HL-60 (cell line): ENCODE results near the gene NCBP3.

Experiments
- DNase-seq, 2 experiments: peaks; one replicate each; pipeline ENCODE4 v3.0.0-alpha.2; 2010 to 2020; ENCODE audit warnings: low read depth in 1 of 2, low spot score in 1 of 2
- H3K27ac ChIP-seq: fragments of 250-450 bp; sonication (Bioruptor Pico); replicated peaks from 2 replicates; pipeline ENCODE4 v1.5.1; 2020; ENCODE audit warnings: mild to moderate bottlenecking, moderate library complexity
- H3K27me3 ChIP-seq: fragments of 250-450 bp; sonication (Bioruptor Pico); 2 replicates; pipeline ENCODE4 v1.5.1; 2021; ENCODE audit warnings: mild to moderate bottlenecking, moderate library complexity; ENCODE audit not compliant: insufficient read depth, poor library complexity, severe bottlenecking
- H3K4me3 ChIP-seq: replicated peaks from 2 replicates; pipeline ENCODE4 v1.5.1; 2011; ENCODE audit warnings: mild to moderate bottlenecking, control low read depth, low read length; ENCODE audit not compliant: insufficient read depth
- GABPA ChIP-seq: IDR thresholded peaks from 2 replicates; pipeline ENCODE4 v1.6.1; 2012; ENCODE audit warnings: low read depth
- POLR2AphosphoS5 ChIP-seq: IDR thresholded peaks from 2 replicates; pipeline ENCODE4 v1.6.1; 2012; ENCODE audit warnings: low read depth
- SPI1 ChIP-seq: IDR thresholded peaks from 2 replicates; pipeline ENCODE4 v1.6.1; 2012; ENCODE audit warnings: low read depth, mild to moderate bottlenecking, borderline replicate concordance
- TF ChIP-seq, protein P1 (sequence below): IDR thresholded peaks from 2 replicates; pipeline ENCODE4 v1.6.1; 2012; ENCODE audit warnings: low read depth; ENCODE audit not compliant: insufficient replicate concordance
- TF ChIP-seq, protein P2 (sequence below): IDR thresholded peaks from one replicate; pipeline ENCODE4 v1.5.1; 2011; ENCODE audit warnings: low read length, control low read depth, inconsistent platforms; ENCODE audit not compliant: insufficient read depth

Gene NCBP3

DNA sequence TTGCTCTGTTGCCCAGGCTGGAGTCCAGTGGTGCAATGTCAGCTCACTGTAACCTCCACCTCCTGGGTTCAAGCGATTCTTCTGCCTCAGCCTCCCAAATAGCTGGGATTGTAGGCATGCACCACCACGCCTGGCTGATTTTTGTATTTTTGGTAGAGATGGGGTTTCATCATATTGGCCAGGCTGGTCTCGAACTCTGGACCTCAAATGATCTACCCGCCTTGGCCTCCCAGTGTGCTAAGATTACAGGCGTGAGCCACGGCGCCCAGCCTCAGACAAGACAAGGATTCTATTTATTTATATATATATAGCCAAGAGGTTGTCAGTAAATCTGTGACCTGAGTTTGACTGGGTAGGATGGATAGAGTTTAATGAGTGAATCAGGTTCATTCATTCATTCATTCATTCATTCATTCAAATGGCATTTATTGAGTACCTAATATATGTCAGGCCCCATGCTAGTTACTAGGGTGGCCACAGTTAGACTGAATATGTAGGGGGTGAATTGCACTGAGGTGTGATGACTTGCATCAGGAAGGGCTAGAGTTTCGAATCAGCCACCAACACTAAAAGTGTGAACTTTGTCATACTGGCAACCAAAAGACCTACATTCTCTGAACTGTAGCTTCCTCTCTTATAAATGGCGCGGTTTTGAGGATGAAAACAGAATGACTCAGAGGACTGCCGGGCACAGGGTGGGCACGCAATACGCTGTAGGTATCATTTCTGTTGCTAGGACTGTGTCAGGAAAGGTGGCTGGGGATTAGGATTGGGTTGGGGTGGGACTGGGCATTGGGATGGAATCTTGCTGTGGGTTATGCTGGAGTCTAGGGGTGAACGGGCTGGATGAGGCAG, 82.9 kb downstream of the NCBP3 start:
- no peak overlapping the region for H3K27ac ChIP-seq
- TF ChIP-seq SPI1 (no peak), POLR2AphosphoS5 (no peak)
- TF ChIP-seq, protein P1, sequence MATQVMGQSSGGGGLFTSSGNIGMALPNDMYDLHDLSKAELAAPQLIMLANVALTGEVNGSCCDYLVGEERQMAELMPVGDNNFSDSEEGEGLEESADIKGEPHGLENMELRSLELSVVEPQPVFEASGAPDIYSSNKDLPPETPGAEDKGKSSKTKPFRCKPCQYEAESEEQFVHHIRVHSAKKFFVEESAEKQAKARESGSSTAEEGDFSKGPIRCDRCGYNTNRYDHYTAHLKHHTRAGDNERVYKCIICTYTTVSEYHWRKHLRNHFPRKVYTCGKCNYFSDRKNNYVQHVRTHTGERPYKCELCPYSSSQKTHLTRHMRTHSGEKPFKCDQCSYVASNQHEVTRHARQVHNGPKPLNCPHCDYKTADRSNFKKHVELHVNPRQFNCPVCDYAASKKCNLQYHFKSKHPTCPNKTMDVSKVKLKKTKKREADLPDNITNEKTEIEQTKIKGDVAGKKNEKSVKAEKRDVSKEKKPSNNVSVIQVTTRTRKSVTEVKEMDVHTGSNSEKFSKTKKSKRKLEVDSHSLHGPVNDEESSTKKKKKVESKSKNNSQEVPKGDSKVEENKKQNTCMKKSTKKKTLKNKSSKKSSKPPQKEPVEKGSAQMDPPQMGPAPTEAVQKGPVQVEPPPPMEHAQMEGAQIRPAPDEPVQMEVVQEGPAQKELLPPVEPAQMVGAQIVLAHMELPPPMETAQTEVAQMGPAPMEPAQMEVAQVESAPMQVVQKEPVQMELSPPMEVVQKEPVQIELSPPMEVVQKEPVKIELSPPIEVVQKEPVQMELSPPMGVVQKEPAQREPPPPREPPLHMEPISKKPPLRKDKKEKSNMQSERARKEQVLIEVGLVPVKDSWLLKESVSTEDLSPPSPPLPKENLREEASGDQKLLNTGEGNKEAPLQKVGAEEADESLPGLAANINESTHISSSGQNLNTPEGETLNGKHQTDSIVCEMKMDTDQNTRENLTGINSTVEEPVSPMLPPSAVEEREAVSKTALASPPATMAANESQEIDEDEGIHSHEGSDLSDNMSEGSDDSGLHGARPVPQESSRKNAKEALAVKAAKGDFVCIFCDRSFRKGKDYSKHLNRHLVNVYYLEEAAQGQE = no peak
- no peak overlapping the region for H3K4me3 ChIP-seq
- DNase-seq = no peak
- H3K27me3 ChIP-seq = no peaks in the 10 kb centered on the region

GRCh38 chr17:3761918-3762380, 84.1 kb downstream of the NCBP3 start:
- H3K27ac ChIP-seq = no peak overlapping the region
- H3K27me3 ChIP-seq = no peaks in the 10 kb centered on the region
- no peak overlapping the region for H3K4me3 ChIP-seq
- TF ChIP-seq SPI1 (no peak), POLR2AphosphoS5 (no peak), GABPA (no peak)
- TF ChIP-seq, protein P1 = no peak
- TF ChIP-seq, protein P2, sequence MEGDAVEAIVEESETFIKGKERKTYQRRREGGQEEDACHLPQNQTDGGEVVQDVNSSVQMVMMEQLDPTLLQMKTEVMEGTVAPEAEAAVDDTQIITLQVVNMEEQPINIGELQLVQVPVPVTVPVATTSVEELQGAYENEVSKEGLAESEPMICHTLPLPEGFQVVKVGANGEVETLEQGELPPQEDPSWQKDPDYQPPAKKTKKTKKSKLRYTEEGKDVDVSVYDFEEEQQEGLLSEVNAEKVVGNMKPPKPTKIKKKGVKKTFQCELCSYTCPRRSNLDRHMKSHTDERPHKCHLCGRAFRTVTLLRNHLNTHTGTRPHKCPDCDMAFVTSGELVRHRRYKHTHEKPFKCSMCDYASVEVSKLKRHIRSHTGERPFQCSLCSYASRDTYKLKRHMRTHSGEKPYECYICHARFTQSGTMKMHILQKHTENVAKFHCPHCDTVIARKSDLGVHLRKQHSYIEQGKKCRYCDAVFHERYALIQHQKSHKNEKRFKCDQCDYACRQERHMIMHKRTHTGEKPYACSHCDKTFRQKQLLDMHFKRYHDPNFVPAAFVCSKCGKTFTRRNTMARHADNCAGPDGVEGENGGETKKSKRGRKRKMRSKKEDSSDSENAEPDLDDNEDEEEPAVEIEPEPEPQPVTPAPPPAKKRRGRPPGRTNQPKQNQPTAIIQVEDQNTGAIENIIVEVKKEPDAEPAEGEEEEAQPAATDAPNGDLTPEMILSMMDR = no peak
- DNase-seq = no peak

DNA sequence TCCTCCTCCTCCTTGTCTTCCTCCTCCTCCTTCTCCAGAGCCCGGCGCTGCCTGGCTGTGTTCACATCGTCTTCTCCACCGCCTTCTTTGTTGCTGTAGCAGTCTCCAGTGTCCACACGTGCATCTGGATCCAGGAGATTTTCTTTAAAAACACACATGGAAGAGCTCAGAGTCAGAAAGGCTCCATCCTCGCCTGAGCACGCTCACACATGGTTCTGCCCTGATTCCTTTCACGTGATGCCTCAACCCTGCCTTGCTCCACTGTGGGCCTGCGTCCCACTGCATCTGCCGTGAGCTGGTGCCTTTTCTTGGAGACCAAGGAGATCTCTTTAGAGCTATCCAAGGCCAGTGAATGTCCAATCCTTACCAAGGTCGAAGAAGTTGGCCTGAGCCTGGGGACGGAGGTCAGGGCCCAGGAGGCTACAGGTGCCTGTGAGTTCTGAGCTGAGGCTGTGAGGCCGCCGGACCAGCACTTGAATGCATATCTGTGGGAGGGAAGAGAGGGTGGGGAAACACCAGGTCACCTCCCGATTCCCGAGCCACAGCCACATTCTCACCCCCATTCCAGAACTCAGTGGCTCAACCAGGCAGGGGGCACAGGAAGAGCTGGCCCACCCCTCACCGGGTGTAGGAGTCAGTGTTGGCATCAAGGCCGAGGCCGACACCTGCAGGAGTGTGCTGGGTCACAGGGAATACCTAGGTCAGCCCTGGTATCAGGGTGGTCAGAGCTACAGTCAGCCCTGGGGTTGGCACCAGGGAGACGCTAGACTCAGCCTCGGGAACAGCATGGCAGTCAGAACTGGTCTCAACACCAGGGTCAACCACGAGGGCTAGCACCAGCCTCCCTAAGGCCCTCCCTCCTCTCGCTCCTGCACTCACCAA, 84.8 kb downstream of the NCBP3 start:
- TF ChIP-seq SPI1 (no peak), POLR2AphosphoS5 (no peak), GABPA (no peak)
- TF ChIP-seq, protein P2 = no peak
- TF ChIP-seq, protein P1 = no peak
- Histone ChIP-seq H3K4me3 (no peak overlapping the region), H3K27me3 (no peaks in the 10 kb centered on the region), H3K27ac (no peak overlapping the region)
- no peak for DNase-seq
